Astrocyte of the cerebellum (primary cell): ENCODE measurements around the gene RFTN1.

Experiments used
- DNase-seq: peaks from one replicate; pipeline ENCODE4 v3.0.0-alpha.2; 2011; ENCODE audit warnings: low read depth
- H3K4me3 ChIP-seq: 2 replicates; pipeline ENCODE4 v1.5.1; 2011; ENCODE audit warnings: mild to moderate bottlenecking, low read depth, low read length, moderate library complexity
- in situ Hi-C: cut with HindIII; loops from 2 replicates; pipeline ENCODE4 v1.10.0; 2017; ENCODE audit warnings: low sequenced_read_pairs
- TF ChIP-seq, protein P1 (sequence below): IDR thresholded peaks from 2 replicates; pipeline ENCODE4 v1.5.1; 2012; ENCODE audit warnings: low read length, low read depth, moderate library complexity, mild to moderate bottlenecking; ENCODE audit errors: missing control alignments

Gene RFTN1

DNA sequence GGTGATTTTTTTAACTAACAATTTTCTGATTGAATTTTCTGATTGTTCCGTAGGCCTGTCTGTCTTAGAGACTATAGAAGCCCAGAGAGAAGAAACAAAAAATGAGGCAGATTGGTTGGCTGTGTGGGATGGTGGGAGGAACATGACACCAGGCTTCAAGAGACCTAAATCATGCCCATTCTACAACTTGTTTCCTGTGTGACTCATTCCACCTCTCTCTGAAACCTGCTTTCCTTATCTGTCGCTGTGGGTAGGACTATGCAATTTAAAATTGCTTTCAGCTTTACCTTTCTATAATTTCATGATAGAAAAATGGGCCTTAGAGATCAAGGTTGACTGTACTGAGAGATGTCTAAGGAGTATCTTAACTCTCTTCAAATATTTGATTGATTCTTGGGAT is 203.9 kb downstream of the RFTN1 start:
- H3K4me3 ChIP-seq = no peak overlapping the region
- TF ChIP-seq, protein P1, sequence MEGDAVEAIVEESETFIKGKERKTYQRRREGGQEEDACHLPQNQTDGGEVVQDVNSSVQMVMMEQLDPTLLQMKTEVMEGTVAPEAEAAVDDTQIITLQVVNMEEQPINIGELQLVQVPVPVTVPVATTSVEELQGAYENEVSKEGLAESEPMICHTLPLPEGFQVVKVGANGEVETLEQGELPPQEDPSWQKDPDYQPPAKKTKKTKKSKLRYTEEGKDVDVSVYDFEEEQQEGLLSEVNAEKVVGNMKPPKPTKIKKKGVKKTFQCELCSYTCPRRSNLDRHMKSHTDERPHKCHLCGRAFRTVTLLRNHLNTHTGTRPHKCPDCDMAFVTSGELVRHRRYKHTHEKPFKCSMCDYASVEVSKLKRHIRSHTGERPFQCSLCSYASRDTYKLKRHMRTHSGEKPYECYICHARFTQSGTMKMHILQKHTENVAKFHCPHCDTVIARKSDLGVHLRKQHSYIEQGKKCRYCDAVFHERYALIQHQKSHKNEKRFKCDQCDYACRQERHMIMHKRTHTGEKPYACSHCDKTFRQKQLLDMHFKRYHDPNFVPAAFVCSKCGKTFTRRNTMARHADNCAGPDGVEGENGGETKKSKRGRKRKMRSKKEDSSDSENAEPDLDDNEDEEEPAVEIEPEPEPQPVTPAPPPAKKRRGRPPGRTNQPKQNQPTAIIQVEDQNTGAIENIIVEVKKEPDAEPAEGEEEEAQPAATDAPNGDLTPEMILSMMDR = no peak
- in situ Hi-C loops = no loop called here
- no peak for DNase-seq

DNA sequence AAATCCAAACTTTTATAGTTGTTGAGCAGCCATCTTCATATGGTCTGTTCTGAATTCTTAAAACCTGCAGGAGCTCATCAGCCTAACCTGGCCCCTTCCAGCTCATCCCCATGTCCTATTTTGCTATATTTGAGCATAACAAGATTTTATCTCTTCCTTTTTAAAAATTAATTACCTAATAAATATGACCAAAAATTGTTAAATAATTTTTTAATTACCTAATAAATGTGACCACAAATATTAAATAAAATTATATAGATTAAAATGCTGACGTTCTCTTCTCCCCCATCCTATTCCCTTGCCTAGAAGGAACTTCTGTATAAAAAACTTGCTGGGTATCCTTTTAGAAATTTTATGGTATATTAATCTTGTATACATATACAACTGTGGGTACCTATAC is 204.8 kb downstream of the RFTN1 start:
- in situ Hi-C loops = no loop called here
- DNase-seq = no peak

DNA sequence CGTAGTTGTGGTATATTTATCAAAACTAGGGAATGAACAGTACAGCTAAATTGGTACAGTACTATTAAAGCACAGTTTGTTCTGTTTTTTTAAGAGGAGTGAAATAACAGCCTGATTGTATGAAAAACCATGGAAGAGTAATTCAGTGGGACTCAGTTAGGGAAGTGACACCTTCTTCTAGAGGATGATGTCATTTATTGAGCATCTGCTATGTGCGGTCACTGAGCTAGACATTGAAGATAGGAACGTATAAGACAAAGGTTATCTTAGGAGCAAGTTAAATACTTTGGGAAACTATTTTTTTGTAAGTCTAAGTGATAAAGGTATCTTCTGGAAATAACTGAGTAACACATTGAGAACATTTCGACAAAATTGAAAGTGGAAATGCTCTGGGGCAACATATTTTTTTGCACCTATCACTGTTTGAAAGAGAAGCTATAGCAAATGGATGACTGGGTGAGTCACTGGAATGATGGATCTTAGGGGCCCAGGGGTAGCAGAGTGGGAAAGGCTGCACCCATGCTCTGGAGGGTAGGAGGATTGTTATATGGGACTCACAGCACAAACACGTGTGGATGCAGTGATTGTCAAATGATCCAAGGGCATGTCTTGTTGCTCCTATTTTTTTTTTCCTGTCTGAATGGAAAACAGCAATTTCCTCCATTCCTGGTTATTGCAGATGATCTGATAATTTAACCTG is 205.5 kb downstream of the RFTN1 start:
- in situ Hi-C loops = no loop called here
- TF ChIP-seq, protein P1 = no peak
- H3K4me3 ChIP-seq = no peak overlapping the region
- DNase-seq = no peak

More for the DNA sequence above, 204.8 kb downstream of the RFTN1 start:
- TF ChIP-seq, protein P1 = no peak
- H3K4me3 ChIP-seq = no peak overlapping the region

DNA sequence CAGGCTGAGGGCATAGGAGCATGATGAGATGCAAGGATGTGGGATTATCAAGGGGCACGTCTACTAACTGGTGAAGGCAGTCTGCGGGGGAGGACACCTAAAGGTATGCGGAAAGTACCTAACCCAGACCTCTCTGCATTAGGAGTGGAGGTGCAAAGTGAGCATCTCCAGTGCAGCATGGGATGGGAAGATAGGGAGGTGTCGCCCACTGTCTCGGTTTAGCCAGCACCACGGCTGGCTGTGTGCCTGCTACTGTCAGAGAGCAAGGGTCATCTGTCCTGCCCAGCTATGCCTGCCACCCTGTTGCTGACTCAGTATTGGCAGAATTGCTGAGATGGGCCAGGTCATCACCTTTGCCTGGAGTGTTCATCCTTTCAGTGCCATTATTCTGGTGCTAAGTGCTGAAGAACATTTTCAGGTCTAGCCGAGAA is 208.4 kb downstream of the RFTN1 start:
- H3K4me3 ChIP-seq = no peak overlapping the region
- in situ Hi-C loops = no loop called here
- TF ChIP-seq, protein P1 = no peak
- no peak for DNase-seq

DNA sequence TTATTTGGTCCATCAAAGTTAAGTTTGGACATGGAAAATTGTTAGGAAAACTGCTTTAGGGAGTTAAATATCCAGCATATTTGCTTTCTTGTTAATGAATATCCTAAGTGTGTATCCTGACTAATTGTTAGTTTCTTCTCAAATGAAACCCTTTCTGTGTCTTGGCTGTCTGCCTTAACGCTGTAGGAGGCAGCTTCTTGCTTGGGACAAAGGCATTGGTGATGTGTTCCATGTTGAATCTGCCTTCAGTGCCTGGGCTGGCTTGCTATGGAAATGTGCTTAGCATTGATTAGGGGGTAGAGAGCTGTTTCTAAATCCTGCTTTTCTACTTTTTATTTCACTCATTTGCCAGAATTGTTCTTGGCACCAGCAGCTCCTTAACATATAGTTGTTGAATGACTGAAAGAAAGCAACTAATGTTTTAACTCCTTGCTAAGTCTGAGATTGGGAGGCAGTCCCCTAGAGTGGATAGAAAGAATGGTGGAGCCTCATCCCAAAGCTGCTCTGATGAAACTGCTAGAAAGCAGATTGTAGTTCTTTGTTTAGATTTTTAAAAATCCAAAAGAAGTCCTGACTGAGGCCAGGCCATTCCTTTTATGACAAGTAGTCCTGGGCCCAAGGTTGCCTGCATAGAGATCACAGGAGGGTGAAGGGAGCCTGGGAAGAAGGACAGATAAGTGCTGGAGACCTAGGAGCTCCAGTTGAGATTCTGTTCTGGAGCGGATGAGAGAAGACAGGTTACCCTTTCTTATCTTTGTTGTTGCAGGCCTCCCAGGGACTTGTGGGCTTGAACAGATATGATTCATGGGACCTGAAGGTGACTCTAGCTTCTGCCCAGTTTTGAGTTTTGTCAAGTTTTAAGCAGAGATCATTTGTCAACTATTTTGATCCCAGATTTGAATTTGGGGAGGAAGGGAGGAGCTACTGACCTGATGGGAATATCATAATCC is 209.2 kb downstream of the RFTN1 start:
- TF ChIP-seq, protein P1 = no peak
- no peak for DNase-seq
- no peak overlapping the region for H3K4me3 ChIP-seq
- in situ Hi-C loops = no loop called here

DNA sequence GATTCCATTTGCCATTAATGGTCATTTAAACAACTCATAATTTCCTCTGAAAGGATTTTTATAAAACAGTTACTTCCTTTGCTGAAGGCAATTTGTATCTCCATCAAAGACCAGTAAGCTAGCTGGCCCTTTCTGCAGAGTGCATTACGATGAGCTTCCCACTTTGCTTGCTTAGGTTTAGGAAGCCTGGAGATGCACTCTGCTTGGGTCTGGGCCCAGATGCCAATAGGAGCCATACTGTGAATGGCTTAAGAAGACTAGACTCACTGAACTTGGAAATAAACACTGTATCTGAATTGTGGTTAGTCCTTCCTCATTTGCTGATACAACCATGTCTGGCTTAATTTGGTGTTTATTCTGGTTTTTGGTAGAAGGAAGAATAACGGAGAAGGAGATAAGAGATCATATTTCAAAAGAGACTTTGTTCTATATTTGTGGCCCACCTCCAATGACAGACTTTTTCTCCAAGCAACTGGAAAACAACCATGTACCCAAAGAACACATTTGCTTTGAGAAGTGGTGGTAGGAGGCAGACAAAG is 210.4 kb downstream of the RFTN1 start:
- TF ChIP-seq, protein P1 = no peak
- no peak overlapping the region for H3K4me3 ChIP-seq
- DNase-seq = peak; percentile 41
- in situ Hi-C loops = no loop called here
